Activated B cell treated with CpG ODN at 0.5 μM for 24 hours (primary cell): Measurements from ENCODE around the gene FOXP1. TPM values are rescaled to one million over a fixed set of nuclear protein-coding genes. Genes with fewer than 3 reads are reported as not detected.
A peak's percentile ranks its signal among the peaks of the same experiment; 100 is the strongest.

Experiments
- ATAC-seq: fragments of 200-7000 bp; cut with Tn5 transposase; one replicate; pipeline ENCODE4 v1.10.0; 2021; ENCODE audit warnings: low read depth, mild to moderate bottlenecking, moderate library complexity
- CTCF ChIA-PET: fragments of 350-600 bp; sonication (Branson Sonifier 250); formaldehyde crosslinking; loops from one replicate; lab custom pipeline; 2021; ENCODE audit warnings: antibody characterized with exemption; lab: Charles Lee
- POLR2A ChIA-PET: fragments of 350-600 bp; sonication (Branson Sonifier 250); formaldehyde crosslinking; loops from one replicate; lab custom pipeline; 2021; ENCODE audit warnings: antibody characterized with exemption; lab: Charles Lee
- DNase-seq: peaks from one replicate; pipeline ENCODE4 v3.0.0; 2022
- H3K27ac Mint-ChIP-seq: one replicate; pipeline ENCODE4 v1.8.0; 2020; ENCODE audit warnings: mixed read lengths
- H3K27me3 Mint-ChIP-seq: one replicate; pipeline ENCODE4 v1.8.0; 2021; ENCODE audit warnings: mixed read lengths
- H3K36me3 Mint-ChIP-seq: one replicate; pipeline ENCODE4 v1.8.0; 2021; ENCODE audit warnings: low read depth, mixed read lengths
- H3K4me1 Mint-ChIP-seq: one replicate; pipeline ENCODE4 v1.8.0; 2021; ENCODE audit warnings: mixed read lengths
- H3K4me3 Mint-ChIP-seq: one replicate; pipeline ENCODE4 v1.8.0; 2020; ENCODE audit warnings: mild to moderate bottlenecking, mixed read lengths
- H3K9me3 Mint-ChIP-seq: one replicate; pipeline ENCODE4 v1.8.0; 2020; ENCODE audit warnings: mixed read lengths
- intact Hi-C: fragments of 100-400 bp; cut with micrococcal nuclease; formaldehyde crosslinking; loops from one replicate; pipeline ENCODE4 v1.15.1; 2024
- total RNA-seq: library from RNA; stranded (reverse); gene quantifications from 2 replicates; pipeline ENCODE4 v1.2.3, GENCODE V29; 2022
- TF ChIP-seq, protein P1 (sequence below): fragments of 200-600 bp; IDR thresholded peaks from one replicate; pipeline ENCODE4 v1.8.0; 2022; ENCODE audit warnings: antibody characterized with exemption, mild to moderate bottlenecking

FOXP1 gene
- total RNA-seq, 1 donor from 2014 or later = 563 TPM

DNA sequence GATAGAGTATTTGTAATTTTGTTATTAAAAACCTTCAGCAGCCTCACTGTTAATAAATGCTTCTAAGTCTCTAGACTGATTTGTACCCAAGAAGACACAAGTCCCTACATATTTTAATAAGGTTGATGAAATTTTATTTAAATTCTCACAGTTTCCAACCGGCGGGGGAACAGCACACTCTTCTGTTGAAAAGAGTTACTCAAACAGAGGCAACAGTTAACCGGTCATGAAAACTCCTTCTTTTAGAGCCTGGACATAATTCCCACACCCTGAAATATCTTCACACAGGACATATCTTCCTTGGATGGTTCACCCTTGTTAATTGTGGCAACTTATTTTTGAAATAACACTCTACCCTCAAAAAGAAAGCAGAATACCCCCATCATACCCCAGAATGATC, 278.8 kb downstream of the FOXP1 start:
- no peaks in the 10 kb centered on the region for H3K9me3 Mint-ChIP-seq
- H3K4me1 Mint-ChIP-seq = peaks cover 80% of the 10 kb centered on the region
- H3K36me3 Mint-ChIP-seq = peaks cover 20% of the 10 kb centered on the region
- ATAC-seq (peak; percentile 20), DNase-seq (no peak)
- no peaks in the 10 kb centered on the region for H3K27me3 Mint-ChIP-seq
- ChIA-PET POLR2A (interaction anchor here (1.0 to 8.0 kb wide), 11 partner anchors 9 to 278 kb away, joined by 3 to 69 read pairs (median 5); partner anchors contain the start of gene FOXP1), CTCF (interaction anchor here (0.7 to 2.3 kb wide), 9 partner anchors 92 to 773 kb away, joined by 3 to 8 read pairs (median 4); no protein-coding TSS in a partner anchor)
- intact Hi-C loops = loop anchor here (1.0 to 5.0 kb wide), 13 partner anchors 52 to 1242 kb away; no protein-coding TSS in a partner anchor
- TF ChIP-seq, protein P1, sequence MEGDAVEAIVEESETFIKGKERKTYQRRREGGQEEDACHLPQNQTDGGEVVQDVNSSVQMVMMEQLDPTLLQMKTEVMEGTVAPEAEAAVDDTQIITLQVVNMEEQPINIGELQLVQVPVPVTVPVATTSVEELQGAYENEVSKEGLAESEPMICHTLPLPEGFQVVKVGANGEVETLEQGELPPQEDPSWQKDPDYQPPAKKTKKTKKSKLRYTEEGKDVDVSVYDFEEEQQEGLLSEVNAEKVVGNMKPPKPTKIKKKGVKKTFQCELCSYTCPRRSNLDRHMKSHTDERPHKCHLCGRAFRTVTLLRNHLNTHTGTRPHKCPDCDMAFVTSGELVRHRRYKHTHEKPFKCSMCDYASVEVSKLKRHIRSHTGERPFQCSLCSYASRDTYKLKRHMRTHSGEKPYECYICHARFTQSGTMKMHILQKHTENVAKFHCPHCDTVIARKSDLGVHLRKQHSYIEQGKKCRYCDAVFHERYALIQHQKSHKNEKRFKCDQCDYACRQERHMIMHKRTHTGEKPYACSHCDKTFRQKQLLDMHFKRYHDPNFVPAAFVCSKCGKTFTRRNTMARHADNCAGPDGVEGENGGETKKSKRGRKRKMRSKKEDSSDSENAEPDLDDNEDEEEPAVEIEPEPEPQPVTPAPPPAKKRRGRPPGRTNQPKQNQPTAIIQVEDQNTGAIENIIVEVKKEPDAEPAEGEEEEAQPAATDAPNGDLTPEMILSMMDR = peak; percentile 15
- H3K4me3 Mint-ChIP-seq = peak overlapping the region; percentile 92
- H3K27ac Mint-ChIP-seq = peak overlapping the region; percentile 94

DNA sequence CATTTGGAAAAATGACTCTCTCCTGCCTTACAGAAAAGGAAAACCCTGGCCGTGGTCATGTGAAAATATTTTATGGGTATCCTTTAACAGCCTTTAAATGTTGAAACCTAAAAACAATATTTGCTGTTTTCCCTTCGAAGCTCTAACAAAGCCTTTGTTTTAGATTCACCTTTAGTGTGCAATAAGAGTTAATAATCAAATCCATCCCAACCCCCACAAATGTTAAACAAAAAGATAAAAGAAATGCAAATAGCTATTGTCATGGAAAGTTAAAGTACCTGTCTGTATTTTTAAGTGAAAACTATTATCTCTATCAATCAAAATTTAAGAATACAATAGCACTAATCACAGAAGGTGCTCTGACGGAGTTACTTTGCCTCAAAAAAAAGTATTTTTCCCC, 279.3 kb downstream of the FOXP1 start:
- Mint-ChIP-seq H3K27me3 (no peaks in the 10 kb centered on the region), H3K4me1 (peaks cover 79% of the 10 kb centered on the region), H3K4me3 (peak overlapping the region; percentile 92), H3K27ac (peak overlapping the region; percentile 94), H3K36me3 (peaks cover 22% of the 10 kb centered on the region), H3K9me3 (no peaks in the 10 kb centered on the region)
- ChIA-PET CTCF (interaction anchor here (0.7 to 1.7 kb wide), 7 partner anchors 152 to 773 kb away, joined by 3 to 8 read pairs (median 4); no protein-coding TSS in a partner anchor), POLR2A (interaction anchor here (1.2 to 8.0 kb wide), 10 partner anchors 9 to 278 kb away, joined by 3 to 69 read pairs (median 12); partner anchors contain the start of gene FOXP1)
- intact Hi-C loops = loop anchor here (1.0 to 5.0 kb wide), 9 partner anchors 53 to 1242 kb away; no protein-coding TSS in a partner anchor
- no peak for ATAC-seq
- TF ChIP-seq, protein P1 = no peak
- no peak for DNase-seq

DNA sequence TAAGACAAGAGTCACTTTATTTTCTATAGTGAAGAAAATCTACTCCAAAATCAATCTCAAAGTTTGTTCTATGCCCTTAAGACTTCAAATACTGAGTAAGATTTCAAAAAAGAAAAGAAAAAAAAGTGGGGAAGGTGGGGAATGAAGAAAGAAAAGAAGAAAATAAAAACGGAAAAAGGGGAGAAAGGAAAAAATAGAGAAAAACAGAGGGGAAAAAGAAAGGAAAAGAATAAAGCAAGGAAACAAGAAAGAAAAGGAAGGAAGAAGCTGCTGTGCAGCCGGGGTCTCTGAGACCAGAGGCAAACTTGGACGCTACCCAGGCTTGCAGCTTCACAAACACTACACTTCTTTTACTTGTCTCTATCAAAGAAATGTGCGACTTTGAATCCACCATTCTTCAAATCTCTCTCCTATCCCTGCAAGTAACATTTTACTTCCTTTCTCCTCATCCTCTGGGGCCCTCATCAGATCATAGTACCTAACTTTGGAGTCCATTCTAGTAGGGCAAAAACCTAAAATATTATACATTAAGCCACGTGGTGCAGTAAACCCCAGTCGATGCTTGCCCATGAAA, 279.8 kb downstream of the FOXP1 start:
- ChIA-PET CTCF (interaction anchor here (0.7 to 1.7 kb wide), 5 partner anchors 207 to 772 kb away, joined by 3 to 8 read pairs (median 4); no protein-coding TSS in a partner anchor), POLR2A (interaction anchor here (0.7 to 8.0 kb wide), 10 partner anchors 8 to 279 kb away, joined by 3 to 69 read pairs (median 12); partner anchors contain the start of gene FOXP1)
- intact Hi-C loops = loop anchor here (1.0 to 5.0 kb wide), 10 partner anchors 53 to 1241 kb away; no protein-coding TSS in a partner anchor
- H3K9me3 Mint-ChIP-seq = no peaks in the 10 kb centered on the region
- TF ChIP-seq, protein P1 = peak; percentile 6
- DNase-seq (no peak), ATAC-seq (no peak)
- peaks cover 78% of the 10 kb centered on the region for H3K4me1 Mint-ChIP-seq
- peak overlapping the region; percentile 92 for H3K4me3 Mint-ChIP-seq
- H3K27ac Mint-ChIP-seq = peak overlapping the region; percentile 94
- no peaks in the 10 kb centered on the region for H3K27me3 Mint-ChIP-seq
- H3K36me3 Mint-ChIP-seq = peaks cover 27% of the 10 kb centered on the region

DNA sequence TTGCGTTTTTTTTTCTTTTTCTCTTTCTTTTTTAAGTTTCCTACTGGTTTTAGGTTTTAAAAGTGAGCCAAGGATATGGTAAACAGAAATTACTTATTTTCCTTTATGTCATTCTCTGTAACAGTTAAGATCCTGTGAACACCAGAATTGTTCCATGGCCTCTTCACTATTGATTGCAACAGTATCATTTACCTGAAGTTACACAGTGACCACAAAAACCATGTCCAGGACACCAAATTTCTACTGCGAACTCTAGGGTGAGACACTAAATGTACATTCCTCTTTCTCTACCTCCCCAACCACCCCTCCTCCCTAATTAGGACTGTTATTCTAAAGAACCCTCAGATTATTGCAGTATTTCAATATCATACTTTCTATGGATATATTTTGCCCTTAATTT, 280.9 kb downstream of the FOXP1 start:
- Mint-ChIP-seq H3K9me3 (no peaks in the 10 kb centered on the region), H3K27me3 (no peaks in the 10 kb centered on the region), H3K4me1 (peaks cover 74% of the 10 kb centered on the region), H3K4me3 (peak overlapping the region; percentile 92), H3K27ac (peak overlapping the region; percentile 94), H3K36me3 (peaks cover 35% of the 10 kb centered on the region)
- intact Hi-C loops = loop anchor here (2.0 to 5.0 kb wide), 2 partner anchors 76 to 1240 kb away; no protein-coding TSS in a partner anchor
- TF ChIP-seq, protein P1 = no peak
- CTCF ChIA-PET = interaction anchor here (2.4 kb wide), 1 partner anchor 209 kb away, joined by 7 read pairs; no protein-coding TSS in a partner anchor
- DNase-seq (no peak), ATAC-seq (no peak)
- POLR2A ChIA-PET = interaction anchor here (0.5 to 8.0 kb wide), 11 partner anchors 14 to 1143 kb away, joined by 3 to 69 read pairs (median 5); partner anchors contain the start of gene FOXP1
